Liver (tissue), 3 donors: ENCODE results near the gene ELOB.

Experiments
- FOXA1 ChIP-seq: IDR thresholded peaks from 2 replicates; pipeline ENCODE4 v1.6.1; 2016; ENCODE audit warnings: antibody characterized with exemption
- JUND ChIP-seq, 2 donors: IDR thresholded peaks; 2 replicates each; pipeline ENCODE4 v1.6.1; 2016; ENCODE audit warnings: antibody characterized with exemption in 2 of 2
- RXRA ChIP-seq, 2 donors: IDR thresholded peaks; 2 replicates each; pipeline ENCODE4 v1.6.1; 2017 to 2018; ENCODE audit warnings: antibody characterized with exemption in 2 of 2, mild to moderate bottlenecking in 1 of 2
- TAF1 ChIP-seq: conservative IDR thresholded peaks from 2 replicates; pipeline ENCODE4 v1.6.1; 2016; ENCODE audit warnings: antibody characterized with exemption, mild to moderate bottlenecking
- YY1 ChIP-seq: IDR thresholded peaks from 2 replicates; pipeline ENCODE4 v1.6.1; 2016; ENCODE audit warnings: antibody characterized with exemption, mild to moderate bottlenecking
- TF ChIP-seq, protein P1 (sequence below): fragments of 150-350 bp; IDR thresholded peaks from 2 replicates; pipeline ENCODE4 v1.5.1; 2017; ENCODE audit warnings: improper control_type of control experiment, low read depth, low read length; ENCODE audit not compliant: missing input control
- TF ChIP-seq, protein P2 (sequence below): IDR thresholded peaks from 2 replicates; pipeline ENCODE4 v1.6.1; 2016; ENCODE audit warnings: antibody characterized with exemption
- TF ChIP-seq, protein P3 (sequence below): IDR thresholded peaks from 2 replicates; pipeline ENCODE4 v1.6.1; 2016; ENCODE audit warnings: antibody characterized with exemption
- TF ChIP-seq, protein P4 (sequence below): IDR thresholded peaks from 2 replicates; pipeline ENCODE4 v1.6.1; 2016; ENCODE audit warnings: antibody characterized with exemption, mild to moderate bottlenecking
- donor health status: healthy.
- donor health status: healthy.

DNA sequence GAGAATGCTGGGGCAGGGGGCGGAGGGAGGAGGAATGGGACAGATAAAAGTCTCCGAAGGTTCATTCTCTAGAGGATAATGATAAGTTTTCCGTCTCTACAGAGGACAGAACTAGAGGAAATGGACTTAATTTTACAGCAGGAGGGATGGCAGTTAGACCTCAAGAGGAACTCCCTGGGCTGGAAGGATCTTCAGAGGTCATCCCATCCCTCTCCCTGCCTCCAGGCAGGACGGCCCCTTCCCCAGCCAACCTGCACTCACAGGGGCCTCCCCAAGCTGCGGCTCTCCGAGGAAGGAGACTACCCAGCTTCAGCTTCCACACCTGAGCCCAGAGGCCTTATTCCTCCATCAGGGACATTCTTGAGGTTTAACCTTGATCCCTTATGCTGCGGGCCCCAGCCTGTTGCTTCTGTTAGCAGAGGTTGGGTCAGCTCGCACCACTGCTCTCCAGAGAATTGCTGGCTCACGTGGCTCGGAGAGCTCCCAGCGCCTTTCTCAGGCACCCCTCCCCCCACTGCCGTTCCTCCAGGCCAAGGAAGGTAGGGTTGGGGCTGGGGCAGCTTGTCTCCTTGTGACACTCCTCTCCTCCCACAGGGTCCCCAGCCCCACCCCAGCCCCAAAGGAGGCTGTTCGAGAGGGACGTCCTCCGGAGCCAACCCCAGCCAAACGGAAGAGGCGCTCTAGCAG, 8.5 kb downstream of the ELOB start:
- TF ChIP-seq, protein P1, sequence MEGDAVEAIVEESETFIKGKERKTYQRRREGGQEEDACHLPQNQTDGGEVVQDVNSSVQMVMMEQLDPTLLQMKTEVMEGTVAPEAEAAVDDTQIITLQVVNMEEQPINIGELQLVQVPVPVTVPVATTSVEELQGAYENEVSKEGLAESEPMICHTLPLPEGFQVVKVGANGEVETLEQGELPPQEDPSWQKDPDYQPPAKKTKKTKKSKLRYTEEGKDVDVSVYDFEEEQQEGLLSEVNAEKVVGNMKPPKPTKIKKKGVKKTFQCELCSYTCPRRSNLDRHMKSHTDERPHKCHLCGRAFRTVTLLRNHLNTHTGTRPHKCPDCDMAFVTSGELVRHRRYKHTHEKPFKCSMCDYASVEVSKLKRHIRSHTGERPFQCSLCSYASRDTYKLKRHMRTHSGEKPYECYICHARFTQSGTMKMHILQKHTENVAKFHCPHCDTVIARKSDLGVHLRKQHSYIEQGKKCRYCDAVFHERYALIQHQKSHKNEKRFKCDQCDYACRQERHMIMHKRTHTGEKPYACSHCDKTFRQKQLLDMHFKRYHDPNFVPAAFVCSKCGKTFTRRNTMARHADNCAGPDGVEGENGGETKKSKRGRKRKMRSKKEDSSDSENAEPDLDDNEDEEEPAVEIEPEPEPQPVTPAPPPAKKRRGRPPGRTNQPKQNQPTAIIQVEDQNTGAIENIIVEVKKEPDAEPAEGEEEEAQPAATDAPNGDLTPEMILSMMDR: no peak
- TF ChIP-seq, protein P2, sequence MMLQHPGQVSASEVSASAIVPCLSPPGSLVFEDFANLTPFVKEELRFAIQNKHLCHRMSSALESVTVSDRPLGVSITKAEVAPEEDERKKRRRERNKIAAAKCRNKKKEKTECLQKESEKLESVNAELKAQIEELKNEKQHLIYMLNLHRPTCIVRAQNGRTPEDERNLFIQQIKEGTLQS: no peak
- TF ChIP-seq FOXA1: no peak
- TF ChIP-seq, protein P3, sequence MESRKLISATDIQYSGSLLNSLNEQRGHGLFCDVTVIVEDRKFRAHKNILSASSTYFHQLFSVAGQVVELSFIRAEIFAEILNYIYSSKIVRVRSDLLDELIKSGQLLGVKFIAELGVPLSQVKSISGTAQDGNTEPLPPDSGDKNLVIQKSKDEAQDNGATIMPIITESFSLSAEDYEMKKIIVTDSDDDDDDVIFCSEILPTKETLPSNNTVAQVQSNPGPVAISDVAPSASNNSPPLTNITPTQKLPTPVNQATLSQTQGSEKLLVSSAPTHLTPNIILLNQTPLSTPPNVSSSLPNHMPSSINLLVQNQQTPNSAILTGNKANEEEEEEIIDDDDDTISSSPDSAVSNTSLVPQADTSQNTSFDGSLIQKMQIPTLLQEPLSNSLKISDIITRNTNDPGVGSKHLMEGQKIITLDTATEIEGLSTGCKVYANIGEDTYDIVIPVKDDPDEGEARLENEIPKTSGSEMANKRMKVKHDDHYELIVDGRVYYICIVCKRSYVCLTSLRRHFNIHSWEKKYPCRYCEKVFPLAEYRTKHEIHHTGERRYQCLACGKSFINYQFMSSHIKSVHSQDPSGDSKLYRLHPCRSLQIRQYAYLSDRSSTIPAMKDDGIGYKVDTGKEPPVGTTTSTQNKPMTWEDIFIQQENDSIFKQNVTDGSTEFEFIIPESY: no peak
- TF ChIP-seq RXRA (IDR thresholded peaks at IDR 0.05): no peak
- no peak for TF ChIP-seq TAF1
- TF ChIP-seq YY1: no peak
- TF ChIP-seq, protein P4, sequence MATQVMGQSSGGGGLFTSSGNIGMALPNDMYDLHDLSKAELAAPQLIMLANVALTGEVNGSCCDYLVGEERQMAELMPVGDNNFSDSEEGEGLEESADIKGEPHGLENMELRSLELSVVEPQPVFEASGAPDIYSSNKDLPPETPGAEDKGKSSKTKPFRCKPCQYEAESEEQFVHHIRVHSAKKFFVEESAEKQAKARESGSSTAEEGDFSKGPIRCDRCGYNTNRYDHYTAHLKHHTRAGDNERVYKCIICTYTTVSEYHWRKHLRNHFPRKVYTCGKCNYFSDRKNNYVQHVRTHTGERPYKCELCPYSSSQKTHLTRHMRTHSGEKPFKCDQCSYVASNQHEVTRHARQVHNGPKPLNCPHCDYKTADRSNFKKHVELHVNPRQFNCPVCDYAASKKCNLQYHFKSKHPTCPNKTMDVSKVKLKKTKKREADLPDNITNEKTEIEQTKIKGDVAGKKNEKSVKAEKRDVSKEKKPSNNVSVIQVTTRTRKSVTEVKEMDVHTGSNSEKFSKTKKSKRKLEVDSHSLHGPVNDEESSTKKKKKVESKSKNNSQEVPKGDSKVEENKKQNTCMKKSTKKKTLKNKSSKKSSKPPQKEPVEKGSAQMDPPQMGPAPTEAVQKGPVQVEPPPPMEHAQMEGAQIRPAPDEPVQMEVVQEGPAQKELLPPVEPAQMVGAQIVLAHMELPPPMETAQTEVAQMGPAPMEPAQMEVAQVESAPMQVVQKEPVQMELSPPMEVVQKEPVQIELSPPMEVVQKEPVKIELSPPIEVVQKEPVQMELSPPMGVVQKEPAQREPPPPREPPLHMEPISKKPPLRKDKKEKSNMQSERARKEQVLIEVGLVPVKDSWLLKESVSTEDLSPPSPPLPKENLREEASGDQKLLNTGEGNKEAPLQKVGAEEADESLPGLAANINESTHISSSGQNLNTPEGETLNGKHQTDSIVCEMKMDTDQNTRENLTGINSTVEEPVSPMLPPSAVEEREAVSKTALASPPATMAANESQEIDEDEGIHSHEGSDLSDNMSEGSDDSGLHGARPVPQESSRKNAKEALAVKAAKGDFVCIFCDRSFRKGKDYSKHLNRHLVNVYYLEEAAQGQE: no peak
- TF ChIP-seq JUND (IDR thresholded peaks at IDR 0.05): no peak
